Loucy (cell line): Measurements from ENCODE around the gene SMARCD3.
A peak's percentile ranks its signal among the peaks of the same experiment; 100 is the strongest.

Experiments
- H2AFZ ChIP-seq: fragments of 200-600 bp; sonication (generic); 2 replicates; pipeline ENCODE4 v1.6.0; 2016; ENCODE audit warnings: antibody characterized with exemption, mild to moderate bottlenecking, low read length, moderate library complexity
- H3F3A ChIP-seq: fragments of 200-600 bp; 2 replicates; pipeline ENCODE4 v1.6.0; 2016; ENCODE audit warnings: antibody characterized with exemption, low read depth, mild to moderate bottlenecking
- H3K27me3 ChIP-seq: fragments of 200-600 bp; sonication (generic); 2 replicates; pipeline ENCODE4 v1.6.1; 2014; ENCODE audit warnings: low read length, mild to moderate bottlenecking; ENCODE audit not compliant: insufficient read depth, poor library complexity, severe bottlenecking
- H3K36me3 ChIP-seq: fragments of 200-600 bp; sonication (generic); 2 replicates; pipeline ENCODE4 v1.6.1; 2016; ENCODE audit warnings: low read length; ENCODE audit not compliant: insufficient read depth
- H3K4me1 ChIP-seq: fragments of 200-600 bp; sonication (generic); 2 replicates; pipeline ENCODE4 v1.5.1; 2014; ENCODE audit warnings: low read length, mild to moderate bottlenecking; ENCODE audit not compliant: insufficient read depth, poor library complexity, severe bottlenecking
- H3K4me2 ChIP-seq: fragments of 200-600 bp; sonication (generic); 2 replicates; pipeline ENCODE4 v1.6.0; 2014; ENCODE audit warnings: antibody characterized with exemption, low read length, low read depth, mild to moderate bottlenecking; ENCODE audit not compliant: poor library complexity, severe bottlenecking
- H3K4me3 ChIP-seq: fragments of 200-600 bp; sonication (generic); 2 replicates; pipeline ENCODE4 v1.5.1; 2014; ENCODE audit warnings: low read length, mild to moderate bottlenecking, mixed read lengths; ENCODE audit not compliant: poor library complexity, severe bottlenecking
- H3K79me2 ChIP-seq: fragments of 200-600 bp; sonication (generic); 2 replicates; pipeline ENCODE4 v1.6.1; 2014; ENCODE audit warnings: low read length; ENCODE audit not compliant: insufficient read depth
- H3K9ac ChIP-seq: fragments of 200-600 bp; sonication (generic); 2 replicates; pipeline ENCODE4 v1.6.0; 2014; ENCODE audit warnings: mild to moderate bottlenecking, low read depth, low read length, moderate library complexity; ENCODE audit not compliant: poor library complexity, severe bottlenecking
- H3K9me2 ChIP-seq: fragments of 200-600 bp; sonication (generic); replicated peaks from 2 replicates; pipeline ENCODE4 v1.6.1; 2016; ENCODE audit warnings: low read depth, low read length, mixed read lengths
- H3K9me3 ChIP-seq: fragments of 200-600 bp; sonication (generic); 2 replicates; pipeline ENCODE4 v1.6.1; 2014; ENCODE audit warnings: mild to moderate bottlenecking, antibody characterized with exemption, low read length, low read depth; ENCODE audit not compliant: insufficient read depth
- H4K20me1 ChIP-seq: fragments of 200-600 bp; sonication (generic); 2 replicates; pipeline ENCODE4 v1.6.0; 2014; ENCODE audit warnings: antibody characterized with exemption, low read length, mild to moderate bottlenecking; ENCODE audit not compliant: insufficient read depth, poor library complexity, severe bottlenecking
- CTCF ChIP-seq: fragments of 200-600 bp; sonication (generic); conservative IDR thresholded peaks from 2 replicates; pipeline ENCODE4 v1.5.1; 2014; ENCODE audit warnings: mild to moderate bottlenecking, antibody characterized with exemption, low read length
- EZH2phosphoT487 ChIP-seq: fragments of 200-600 bp; IDR thresholded peaks from 2 replicates; pipeline ENCODE4 v1.6.1; 2018; ENCODE audit warnings: antibody characterized with exemption, mild to moderate bottlenecking, moderate library complexity, borderline replicate concordance

SMARCD3 gene

DNA sequence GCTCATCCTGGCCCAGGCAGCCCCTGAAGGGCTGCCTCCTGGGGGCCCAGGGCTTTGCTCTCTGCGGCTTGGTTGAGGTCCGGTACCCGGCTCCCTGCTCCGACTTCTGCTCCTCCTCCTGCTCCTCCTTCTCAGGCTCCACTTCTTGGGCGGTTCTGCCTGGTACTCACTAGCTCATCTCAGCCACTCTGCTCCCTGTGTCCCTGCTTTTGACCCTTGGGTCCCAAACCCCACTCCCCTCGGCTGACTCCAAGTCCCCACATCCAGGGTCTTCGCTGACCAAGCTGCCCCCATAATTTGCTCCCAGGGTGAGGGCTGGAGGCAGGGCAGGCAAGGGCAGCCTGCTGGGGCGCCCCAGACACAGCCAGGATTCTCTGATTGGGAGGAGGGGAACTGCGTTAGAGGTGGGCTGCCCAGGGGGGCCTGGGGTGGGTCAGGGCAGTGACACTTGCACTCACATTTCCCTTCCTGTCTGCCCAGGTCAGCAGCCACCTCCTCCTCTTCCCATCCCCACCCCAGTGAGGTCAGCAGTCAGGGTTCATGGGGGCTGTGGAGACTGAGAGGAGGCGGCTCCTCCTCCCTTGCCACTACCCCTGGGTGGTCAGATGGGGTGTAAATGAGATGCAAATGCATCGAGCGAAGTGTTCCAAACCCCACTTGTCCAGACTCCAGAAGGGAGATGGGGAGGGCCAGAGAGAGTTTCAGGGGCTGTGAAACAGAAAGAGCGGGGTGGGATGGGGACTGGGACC lies 2.2 kb downstream of the SMARCD3 start:
- Histone ChIP-seq H3K9ac (no peak overlapping the region), H3F3A (no peaks in the 10 kb centered on the region), H2AFZ (no peak overlapping the region), H3K9me3 (no peaks in the 10 kb centered on the region), H3K9me2 (no peaks in the 10 kb centered on the region), H4K20me1 (no peaks in the 10 kb centered on the region), H3K4me1 (peaks cover 16% of the 10 kb centered on the region), H3K79me2 (no peaks in the 10 kb centered on the region), H3K4me2 (no peak overlapping the region), H3K36me3 (no peaks in the 10 kb centered on the region), H3K27me3 (no peaks in the 10 kb centered on the region), H3K4me3 (no peak overlapping the region)
- no peak for TF ChIP-seq EZH2phosphoT487

DNA sequence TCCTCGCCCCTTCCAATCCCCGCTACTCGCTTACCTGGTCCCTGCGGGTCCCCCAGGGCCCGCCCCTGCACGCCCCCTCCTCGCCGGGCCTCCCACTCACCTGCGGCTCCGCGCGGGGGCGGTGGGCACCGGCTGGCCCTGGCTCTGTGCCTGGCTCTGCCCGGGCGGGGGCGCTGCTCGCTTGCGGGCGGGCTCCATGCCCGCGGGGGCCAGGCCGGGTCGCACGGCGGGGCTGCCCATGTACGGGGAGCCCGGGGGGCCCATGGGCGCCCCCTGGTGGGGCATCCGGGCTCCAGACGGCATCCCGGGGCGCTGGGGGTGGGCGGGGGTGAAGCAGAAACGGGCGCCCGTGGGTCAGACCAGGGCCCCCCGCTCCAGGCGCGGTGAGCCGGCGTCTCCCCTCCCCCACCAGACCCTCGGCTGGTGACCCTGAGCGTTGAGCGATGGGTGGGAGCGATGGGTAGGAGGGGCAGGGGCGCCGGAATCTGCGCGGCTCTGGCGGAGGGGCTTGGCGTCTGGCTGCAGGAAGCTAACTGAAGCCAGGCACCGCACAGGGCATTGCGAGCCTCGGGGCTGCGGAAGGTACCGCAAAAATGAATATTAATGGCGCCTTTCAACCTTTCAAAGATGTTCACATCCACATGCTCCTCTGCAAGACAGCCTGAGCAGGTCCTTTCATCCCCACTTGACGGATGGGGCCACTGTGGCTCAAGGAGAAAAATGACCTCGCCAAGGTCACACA lies 3.0 kb downstream of the SMARCD3 start:
- H2AFZ ChIP-seq = peak overlapping the region; percentile 83
- H3K9ac ChIP-seq = peak overlapping the region; percentile 2
- H3K9me2 ChIP-seq = no peaks in the 10 kb centered on the region
- peak overlapping the region; percentile 74 for H3K4me3 ChIP-seq
- no peaks in the 10 kb centered on the region for H3F3A ChIP-seq
- H3K79me2 ChIP-seq = no peaks in the 10 kb centered on the region
- no peaks in the 10 kb centered on the region for H4K20me1 ChIP-seq
- H3K9me3 ChIP-seq = no peaks in the 10 kb centered on the region
- H3K4me2 ChIP-seq = peak overlapping the region; percentile 97
- TF ChIP-seq CTCF = peak; percentile 74
- no peak for TF ChIP-seq EZH2phosphoT487
- H3K27me3 ChIP-seq = no peaks in the 10 kb centered on the region
- H3K36me3 ChIP-seq = no peaks in the 10 kb centered on the region
- peaks cover 12% of the 10 kb centered on the region for H3K4me1 ChIP-seq

DNA sequence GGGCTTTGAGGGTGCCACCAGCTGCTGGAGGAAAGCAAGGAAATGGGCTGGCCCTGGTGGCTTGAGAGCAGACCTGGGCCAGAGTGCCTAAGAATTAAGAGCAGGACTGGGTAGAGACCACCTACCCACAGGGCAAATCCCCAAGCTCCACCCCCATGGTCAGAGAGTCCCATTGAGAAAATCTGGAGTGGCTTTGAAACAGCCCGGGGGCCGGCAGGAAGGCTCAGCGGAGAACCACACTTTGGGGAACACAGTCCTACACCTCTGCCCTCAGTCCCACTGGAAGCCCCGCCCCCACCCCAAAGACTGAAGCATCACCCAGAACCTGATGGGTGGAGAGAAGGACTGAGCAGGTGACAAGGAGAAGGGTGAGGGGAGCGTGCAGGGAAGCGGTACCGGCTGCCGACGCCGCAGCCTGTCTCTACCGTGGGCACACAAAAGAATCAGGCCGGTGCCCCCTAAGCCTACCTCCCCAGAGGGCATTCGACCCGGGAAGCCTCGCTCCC lies 3.6 kb downstream of the SMARCD3 start:
- H3K36me3 ChIP-seq = no peaks in the 10 kb centered on the region
- no peaks in the 10 kb centered on the region for H3K9me3 ChIP-seq
- no peaks in the 10 kb centered on the region for H4K20me1 ChIP-seq
- H3K27me3 ChIP-seq = no peaks in the 10 kb centered on the region
- H3K79me2 ChIP-seq = no peaks in the 10 kb centered on the region
- H3K4me3 ChIP-seq = peak overlapping the region; percentile 74
- H2AFZ ChIP-seq = peak overlapping the region; percentile 83
- H3F3A ChIP-seq = no peaks in the 10 kb centered on the region
- TF ChIP-seq EZH2phosphoT487 (no peak), CTCF (no peak)
- H3K9me2 ChIP-seq = no peaks in the 10 kb centered on the region
- H3K4me2 ChIP-seq = peak overlapping the region; percentile 97
- H3K9ac ChIP-seq = peak overlapping the region; percentile 2
- H3K4me1 ChIP-seq = peaks cover 12% of the 10 kb centered on the region
